ENCODE data around the gene TLE4. TPM values are rescaled to one million over a fixed set of nuclear protein-coding genes. Genes with fewer than 3 reads are reported as not detected.

The TLE4 gene
- total RNA-seq, 1 experiment from 2014 or later = 8.1 TPM

DNA sequence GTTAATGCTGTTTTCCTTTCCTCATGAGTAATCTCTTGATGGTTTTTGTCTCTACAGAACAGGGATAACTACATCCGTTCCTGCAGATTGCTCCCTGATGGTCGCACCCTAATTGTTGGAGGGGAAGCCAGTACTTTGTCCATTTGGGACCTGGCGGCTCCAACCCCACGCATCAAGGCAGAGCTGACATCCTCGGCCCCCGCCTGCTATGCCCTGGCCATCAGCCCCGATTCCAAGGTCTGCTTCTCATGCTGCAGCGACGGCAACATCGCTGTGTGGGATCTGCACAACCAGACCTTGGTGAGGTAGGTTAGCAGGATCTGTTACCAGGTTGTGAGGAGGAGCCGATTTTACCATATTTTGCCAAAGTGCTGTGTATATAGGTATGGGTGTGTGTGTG lies 148.2 kb downstream of the TLE4 start:
- intact Hi-C loops (cut with micrococcal nuclease; ENCODE audit: unreplicated experiment) = no loop called here
- no peaks in the 10 kb centered on the region for H3K27me3 ChIP-seq (replicated peaks; ENCODE audit: control insufficient read depth, insufficient read depth, low read length)
- no peaks in the 10 kb centered on the region for H3K27me3 Mint-ChIP-seq (ENCODE audit: insufficient read depth, unreplicated experiment)
- no peak overlapping the region for H3K4me3 ChIP-seq (ENCODE audit: low read depth, low read length)
- no peak overlapping the region for H3K4me3 Mint-ChIP-seq (ENCODE audit: unreplicated experiment)
- BruUV-seq (replicated peaks) = no TSS peak
- TF ChIP-seq, protein P1, sequence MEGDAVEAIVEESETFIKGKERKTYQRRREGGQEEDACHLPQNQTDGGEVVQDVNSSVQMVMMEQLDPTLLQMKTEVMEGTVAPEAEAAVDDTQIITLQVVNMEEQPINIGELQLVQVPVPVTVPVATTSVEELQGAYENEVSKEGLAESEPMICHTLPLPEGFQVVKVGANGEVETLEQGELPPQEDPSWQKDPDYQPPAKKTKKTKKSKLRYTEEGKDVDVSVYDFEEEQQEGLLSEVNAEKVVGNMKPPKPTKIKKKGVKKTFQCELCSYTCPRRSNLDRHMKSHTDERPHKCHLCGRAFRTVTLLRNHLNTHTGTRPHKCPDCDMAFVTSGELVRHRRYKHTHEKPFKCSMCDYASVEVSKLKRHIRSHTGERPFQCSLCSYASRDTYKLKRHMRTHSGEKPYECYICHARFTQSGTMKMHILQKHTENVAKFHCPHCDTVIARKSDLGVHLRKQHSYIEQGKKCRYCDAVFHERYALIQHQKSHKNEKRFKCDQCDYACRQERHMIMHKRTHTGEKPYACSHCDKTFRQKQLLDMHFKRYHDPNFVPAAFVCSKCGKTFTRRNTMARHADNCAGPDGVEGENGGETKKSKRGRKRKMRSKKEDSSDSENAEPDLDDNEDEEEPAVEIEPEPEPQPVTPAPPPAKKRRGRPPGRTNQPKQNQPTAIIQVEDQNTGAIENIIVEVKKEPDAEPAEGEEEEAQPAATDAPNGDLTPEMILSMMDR (IDR thresholded peaks at IDR 0.05; ENCODE audit: insufficient read depth in 1 of 2, low read depth in 1 of 2, low read length in 1 of 2, severe bottlenecking in 1 of 2, unreplicated experiment in 1 of 2) = no peak
- ChIA-PET POLR2A (no interaction called here), CTCF (no interaction called here)
- H3K36me3 Mint-ChIP-seq (ENCODE audit: insufficient read depth, unreplicated experiment) = peaks cover 9% of the 10 kb centered on the region
- H3K4me1 ChIP-seq = no peaks in the 10 kb centered on the region
- H3K36me3 ChIP-seq (ENCODE audit: control insufficient read depth, insufficient read depth, low read length) = no peaks in the 10 kb centered on the region
- H3K27ac Mint-ChIP-seq (ENCODE audit: unreplicated experiment) = no peak overlapping the region
- H3K9me3 ChIP-seq = no peaks in the 10 kb centered on the region
- no peaks in the 10 kb centered on the region for H3K9me3 Mint-ChIP-seq (ENCODE audit: unreplicated experiment)
- no peak for DNase-seq
- H3K4me1 Mint-ChIP-seq (ENCODE audit: low read depth, unreplicated experiment) = no peaks in the 10 kb centered on the region

- Mint-ChIP-seq H3K4me1 (ENCODE audit: low read depth, unreplicated experiment) (no peaks in the 10 kb centered on the region), H3K9me3 (ENCODE audit: unreplicated experiment) (no peaks in the 10 kb centered on the region), H3K27me3 (ENCODE audit: insufficient read depth, unreplicated experiment) (no peaks in the 10 kb centered on the region), H3K27ac (ENCODE audit: unreplicated experiment) (no peak overlapping the region), H3K36me3 (ENCODE audit: insufficient read depth, unreplicated experiment) (no peaks in the 10 kb centered on the region), H3K4me3 (ENCODE audit: unreplicated experiment) (no peak overlapping the region)
- no TSS peak for BruUV-seq (replicated peaks)
- Histone ChIP-seq H3K27me3 (replicated peaks; ENCODE audit: control insufficient read depth, insufficient read depth, low read length) (no peaks in the 10 kb centered on the region), H3K4me3 (ENCODE audit: low read depth, low read length) (no peak overlapping the region), H3K36me3 (ENCODE audit: control insufficient read depth, insufficient read depth, low read length) (no peaks in the 10 kb centered on the region), H3K9me3 (no peaks in the 10 kb centered on the region), H3K4me1 (no peaks in the 10 kb centered on the region)
- TF ChIP-seq, protein P1 (IDR thresholded peaks at IDR 0.05; ENCODE audit: insufficient read depth in 1 of 2, low read depth in 1 of 2, low read length in 1 of 2, severe bottlenecking in 1 of 2, unreplicated experiment in 1 of 2) = no peak
- POLR2A ChIA-PET = no interaction called here
- CTCF ChIA-PET = no interaction called here
- intact Hi-C loops (cut with micrococcal nuclease; ENCODE audit: unreplicated experiment) = no loop called here
- no peak for DNase-seq
Measured at GRCh38 chr9:79731171-79731890, 159.6 kb downstream of the TLE4 start.

- POLR2A ChIA-PET = no interaction called here
Measured at GRCh38 chr9:79735023-79735779, 163.4 kb downstream of the TLE4 start.

More at GRCh38 chr9:79735023-79735779, 163.4 kb downstream of the TLE4 start:
- intact Hi-C loops (cut with micrococcal nuclease; ENCODE audit: unreplicated experiment) = no loop called here
- H3K4me1 ChIP-seq = no peaks in the 10 kb centered on the region
- H3K9me3 Mint-ChIP-seq (ENCODE audit: unreplicated experiment) = no peaks in the 10 kb centered on the region
- no peaks in the 10 kb centered on the region for H3K9me3 ChIP-seq
- H3K27me3 Mint-ChIP-seq (ENCODE audit: insufficient read depth, unreplicated experiment) = no peaks in the 10 kb centered on the region
- no peaks in the 10 kb centered on the region for H3K36me3 ChIP-seq (ENCODE audit: control insufficient read depth, insufficient read depth, low read length)
- no peaks in the 10 kb centered on the region for H3K4me1 Mint-ChIP-seq (ENCODE audit: low read depth, unreplicated experiment)
- TF ChIP-seq, protein P1 (IDR thresholded peaks at IDR 0.05; ENCODE audit: insufficient read depth in 1 of 2, low read depth in 1 of 2, low read length in 1 of 2, severe bottlenecking in 1 of 2, unreplicated experiment in 1 of 2) = no peak
- no TSS peak for BruUV-seq (replicated peaks)
- no peaks in the 10 kb centered on the region for H3K36me3 Mint-ChIP-seq (ENCODE audit: insufficient read depth, unreplicated experiment)
- H3K4me3 ChIP-seq (ENCODE audit: low read depth, low read length) = no peak overlapping the region
- CTCF ChIA-PET = no interaction called here
- no peak for DNase-seq
- H3K27me3 ChIP-seq (replicated peaks; ENCODE audit: control insufficient read depth, insufficient read depth, low read length) = no peaks in the 10 kb centered on the region
- H3K4me3 Mint-ChIP-seq (ENCODE audit: unreplicated experiment) = no peak overlapping the region
- H3K27ac Mint-ChIP-seq (ENCODE audit: unreplicated experiment) = no peak overlapping the region
